ENCODE results near the gene ALDH1A2. TPM values are rescaled to one million over a fixed set of nuclear protein-coding genes. Genes with fewer than 3 reads are reported as not detected.

Gene ALDH1A2
- total and polyA plus RNA-seq, 5 donors: 14.7 to 71.0 (median 60.2) TPM

DNA sequence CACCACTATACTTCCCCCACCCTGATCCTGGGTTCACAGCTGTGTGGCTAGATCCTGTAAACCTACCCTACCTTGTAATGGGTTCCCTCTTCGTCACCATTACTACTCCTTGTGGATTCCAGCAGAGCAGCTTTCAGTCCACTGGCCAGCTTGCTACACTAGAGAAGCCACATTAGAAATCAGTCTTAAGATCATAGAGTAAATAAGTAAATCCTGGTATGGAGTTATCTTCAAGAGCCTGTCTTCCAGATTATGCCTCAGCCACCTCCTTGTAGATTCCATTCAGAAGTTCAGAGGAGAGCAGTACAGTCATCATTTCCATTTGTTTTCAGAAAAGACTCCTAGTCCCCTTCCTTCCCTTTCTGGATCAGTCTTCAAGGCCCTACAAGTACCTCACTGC lies 123.7 kb downstream of the ALDH1A2 start:
- ATAC-seq (no peak), DNase-seq (no peak)
- intact Hi-C loops (cut with DNase I): no loop called here
- H3K27me3 ChIP-seq (ENCODE audit: control insufficient read depth, insufficient read depth): no peaks in the 10 kb centered on the region
- no peaks in the 10 kb centered on the region for H3K4me1 ChIP-seq (ENCODE audit: control insufficient read depth, insufficient read depth, low read length)
- 98% methylated on average over 1 of the region's 1 CpG for WGBS
- no peaks in the 10 kb centered on the region for H3K9me3 ChIP-seq (ENCODE audit: control insufficient read depth, low read length)
- no peak overlapping the region for H3K4me3 ChIP-seq (ENCODE audit: low read length)
- no peak overlapping the region for H3K27ac ChIP-seq (ENCODE audit: low read length)

DNA sequence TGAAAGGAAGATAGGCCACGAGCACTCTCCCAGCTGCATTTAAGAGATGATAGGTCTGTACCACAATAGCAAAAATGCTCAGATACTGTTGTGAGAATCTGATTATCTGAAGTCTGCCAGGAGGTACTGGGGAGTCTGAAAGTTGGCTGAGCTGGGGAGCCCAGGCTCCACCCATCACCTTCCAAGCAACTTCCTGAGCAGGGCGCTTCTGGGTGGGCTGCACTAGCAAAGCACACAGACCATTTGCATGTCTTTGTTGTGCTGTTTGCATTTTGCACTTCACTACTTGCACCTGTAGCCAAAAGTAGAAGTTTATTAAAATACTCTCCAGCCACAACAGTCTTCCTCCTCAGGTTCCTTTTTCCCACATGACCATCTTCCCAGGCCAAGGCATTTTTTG lies 133.2 kb downstream of the ALDH1A2 start:
- no peaks in the 10 kb centered on the region for H3K27me3 ChIP-seq (ENCODE audit: control insufficient read depth, insufficient read depth)

DNA sequence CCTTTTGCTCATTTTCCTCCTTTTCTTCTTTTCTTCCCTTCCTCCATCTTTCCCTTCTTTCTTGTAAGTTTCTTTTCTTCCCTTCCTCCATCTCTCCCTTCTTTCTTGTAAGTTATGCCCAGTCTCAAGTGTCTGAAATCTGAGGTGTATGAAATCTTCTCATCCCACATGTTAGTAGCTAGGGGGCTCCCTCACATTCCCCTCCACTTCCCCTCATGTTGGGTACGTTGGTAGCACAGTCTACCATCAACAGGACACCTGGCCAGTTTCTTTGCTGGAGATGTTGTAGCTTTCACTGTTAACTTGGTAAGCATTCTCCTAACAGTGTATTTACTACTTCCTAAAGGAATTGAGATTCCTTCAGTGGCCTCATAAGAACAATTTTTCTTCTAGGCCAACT lies 133.9 kb downstream of the ALDH1A2 start:
- ATAC-seq: no peak
- H3K27me3 ChIP-seq (ENCODE audit: control insufficient read depth, insufficient read depth): no peaks in the 10 kb centered on the region
- H3K4me1 ChIP-seq (ENCODE audit: control insufficient read depth, insufficient read depth, low read length): no peaks in the 10 kb centered on the region
- H3K9me3 ChIP-seq (ENCODE audit: control insufficient read depth, low read length): no peaks in the 10 kb centered on the region
- intact Hi-C loops (cut with DNase I): no loop called here
- no peak overlapping the region for H3K4me3 ChIP-seq (ENCODE audit: low read length)
- H3K27ac ChIP-seq (ENCODE audit: low read length): no peak overlapping the region
- no peak for DNase-seq
- 67% methylated on average over 1 of the region's 1 CpG for WGBS

More for the DNA sequence above, 133.2 kb downstream of the ALDH1A2 start:
- no peak for ATAC-seq
- H3K4me3 ChIP-seq (ENCODE audit: low read length): no peak overlapping the region
- H3K9me3 ChIP-seq (ENCODE audit: control insufficient read depth, low read length): no peaks in the 10 kb centered on the region
- 93% methylated on average over 2 of the region's 2 CpGs for WGBS
- no peak overlapping the region for H3K27ac ChIP-seq (ENCODE audit: low read length)
- intact Hi-C loops (cut with DNase I): no loop called here
- no peak for DNase-seq
- H3K4me1 ChIP-seq (ENCODE audit: control insufficient read depth, insufficient read depth, low read length): no peaks in the 10 kb centered on the region

DNA sequence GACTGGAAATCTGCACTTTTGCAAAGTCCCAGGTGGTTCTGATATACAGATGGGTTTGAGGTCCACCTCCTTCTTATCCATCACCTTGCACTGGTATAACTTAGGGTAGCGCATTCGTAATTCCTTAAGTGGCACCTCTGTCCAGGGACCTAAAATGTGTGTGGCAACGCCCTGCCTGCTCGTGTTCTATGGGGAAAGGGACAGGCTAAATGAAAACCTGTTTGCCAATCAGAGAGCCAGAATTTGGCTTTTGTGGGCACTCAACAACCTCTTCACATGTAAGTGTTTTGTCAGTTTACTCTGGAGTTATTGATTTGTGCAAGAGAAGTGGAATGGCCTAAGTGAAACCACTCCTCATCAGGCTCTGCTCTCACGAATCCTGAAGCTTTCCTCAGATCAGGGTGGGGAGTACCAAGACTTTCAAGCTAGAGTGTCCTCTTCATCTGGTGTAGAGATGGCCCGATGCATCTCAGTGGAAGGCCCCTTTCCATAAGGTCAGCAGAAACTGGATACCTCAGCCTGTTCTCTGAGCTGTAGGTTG lies 138.3 kb downstream of the ALDH1A2 start:
- Histone ChIP-seq H3K27ac (ENCODE audit: low read length) (no peak overlapping the region), H3K4me3 (ENCODE audit: low read length) (no peak overlapping the region), H3K27me3 (ENCODE audit: control insufficient read depth, insufficient read depth) (no peaks in the 10 kb centered on the region), H3K4me1 (ENCODE audit: control insufficient read depth, insufficient read depth, low read length) (peaks cover 5% of the 10 kb centered on the region), H3K9me3 (ENCODE audit: control insufficient read depth, low read length) (no peaks in the 10 kb centered on the region)
- 94% methylated on average over 6 of the region's 6 CpGs for WGBS
- no peak for ATAC-seq
- DNase-seq: no peak
- intact Hi-C loops (cut with DNase I): loop anchor here in 1 of 4 donors (10.0 kb wide), 1 partner anchor 118 kb away; no protein-coding TSS in a partner anchor

DNA sequence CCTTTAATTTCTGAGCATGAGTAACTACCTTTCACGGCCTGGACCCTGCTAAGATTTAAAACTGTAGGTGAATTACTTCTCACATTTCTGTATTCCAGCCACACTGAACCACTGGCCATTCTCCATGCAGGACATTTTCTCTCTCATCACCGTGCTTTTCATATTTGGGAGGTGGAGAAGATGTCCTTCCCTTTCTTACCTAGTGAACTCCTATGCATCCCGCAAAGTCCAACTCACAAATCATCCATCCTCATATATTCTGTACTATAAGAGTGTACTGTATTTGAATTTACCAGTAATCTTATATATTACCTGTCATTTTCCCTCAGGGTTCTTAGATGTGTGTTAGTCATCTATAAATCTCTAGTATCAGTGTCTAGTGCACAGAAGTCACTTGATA lies 139.9 kb downstream of the ALDH1A2 start:
- H3K4me1 ChIP-seq (ENCODE audit: control insufficient read depth, insufficient read depth, low read length): peaks cover 5% of the 10 kb centered on the region
- no peak for ATAC-seq
- H3K4me3 ChIP-seq (ENCODE audit: low read length): no peak overlapping the region
- DNase-seq: no peak
- H3K9me3 ChIP-seq (ENCODE audit: control insufficient read depth, low read length): no peaks in the 10 kb centered on the region
- H3K27ac ChIP-seq (ENCODE audit: low read length): no peak overlapping the region
- intact Hi-C loops (cut with DNase I): loop anchor here in 1 of 4 donors (10.0 kb wide), 1 partner anchor 119 kb away; no protein-coding TSS in a partner anchor
- WGBS: 96% methylated on average over 3 of the region's 3 CpGs
- H3K27me3 ChIP-seq (ENCODE audit: control insufficient read depth, insufficient read depth): no peaks in the 10 kb centered on the region

DNA sequence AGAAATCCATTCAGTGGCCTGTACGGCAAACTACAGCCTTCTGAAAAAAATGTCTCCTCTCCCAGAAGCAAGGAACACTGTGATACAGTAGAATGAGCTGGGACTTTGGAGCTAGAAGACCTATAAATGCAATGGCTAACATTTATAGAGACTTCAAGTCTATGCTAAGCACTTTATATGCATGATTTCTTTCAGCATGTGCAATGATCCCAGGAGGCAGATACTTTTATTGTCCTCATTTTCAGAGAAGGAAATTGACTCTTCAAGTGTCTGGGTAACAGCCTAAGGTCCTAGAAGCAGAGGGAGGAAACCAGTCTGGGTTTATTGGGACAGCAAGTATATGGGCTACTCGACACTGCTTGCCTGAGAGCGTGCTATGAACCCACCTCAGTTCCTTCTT lies 140.9 kb downstream of the ALDH1A2 start:
- Histone ChIP-seq H3K27ac (ENCODE audit: low read length) (no peak overlapping the region), H3K4me3 (ENCODE audit: low read length) (no peak overlapping the region), H3K27me3 (ENCODE audit: control insufficient read depth, insufficient read depth) (no peaks in the 10 kb centered on the region), H3K9me3 (ENCODE audit: control insufficient read depth, low read length) (no peaks in the 10 kb centered on the region), H3K4me1 (ENCODE audit: control insufficient read depth, insufficient read depth, low read length) (peaks cover 10% of the 10 kb centered on the region)
- WGBS: 78% methylated on average over 3 of the region's 3 CpGs
- ATAC-seq (no peak), DNase-seq (no peak)
- intact Hi-C loops (cut with DNase I): loop anchor here in 1 of 4 donors (10.0 kb wide), 1 partner anchor 120 kb away; no protein-coding TSS in a partner anchor

DNA sequence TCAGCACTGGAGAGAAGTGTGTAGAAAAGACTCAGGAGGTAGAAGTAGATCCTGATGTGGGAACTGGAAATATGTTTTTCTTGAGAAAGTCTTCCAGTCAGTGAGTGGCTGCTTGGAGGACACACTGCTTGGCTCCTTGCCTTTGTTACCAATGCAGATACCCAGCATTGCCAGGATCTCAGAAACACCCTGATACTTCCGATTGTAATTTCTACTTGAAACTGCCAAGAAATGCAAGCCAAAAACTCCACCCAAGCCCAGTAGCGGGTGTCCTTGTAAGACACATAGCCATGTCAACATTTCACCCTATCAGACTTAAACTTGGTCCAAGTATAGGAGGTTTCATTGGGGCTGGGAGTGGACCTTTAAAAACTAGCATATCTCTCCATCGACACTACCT lies 141.8 kb downstream of the ALDH1A2 start:
- peak in 2 of 3 donors; percentile 60 to 69 for DNase-seq
- 23% methylated on average over 3 of the region's 3 CpGs for WGBS
- ATAC-seq: peak; percentile 71 to 77
- peaks cover 10% of the 10 kb centered on the region for H3K4me1 ChIP-seq (ENCODE audit: control insufficient read depth, insufficient read depth, low read length)
- intact Hi-C loops (cut with DNase I): loop anchor here in 1 of 4 donors (10.0 kb wide), 1 partner anchor 121 kb away; no protein-coding TSS in a partner anchor
- no peaks in the 10 kb centered on the region for H3K9me3 ChIP-seq (ENCODE audit: control insufficient read depth, low read length)
- H3K27ac ChIP-seq (ENCODE audit: low read length): peak overlapping the region; percentile 90
- H3K27me3 ChIP-seq (ENCODE audit: control insufficient read depth, insufficient read depth): no peaks in the 10 kb centered on the region
- H3K4me3 ChIP-seq (ENCODE audit: low read length): no peak overlapping the region

DNA sequence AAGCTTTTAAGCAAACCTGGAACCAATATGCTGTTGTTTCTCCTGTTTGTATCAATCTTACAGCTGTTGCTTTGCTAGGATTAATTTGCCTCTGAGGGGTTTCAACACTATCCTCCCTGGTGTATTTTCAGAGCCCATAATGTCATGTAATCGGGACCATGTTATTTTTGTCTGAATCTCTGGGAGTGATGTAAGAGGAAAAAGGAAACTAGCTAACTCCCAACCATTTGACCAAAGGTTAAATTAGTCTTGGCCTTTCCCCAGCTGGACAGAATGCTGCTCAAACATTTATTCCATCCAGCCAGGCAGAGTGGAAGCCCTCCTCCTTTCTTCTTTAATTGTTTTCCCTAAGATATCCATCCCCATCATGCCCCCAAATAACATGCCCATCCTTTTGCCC lies 142.2 kb downstream of the ALDH1A2 start:
- WGBS: 2% methylated on average over 1 of the region's 1 CpG

DNA sequence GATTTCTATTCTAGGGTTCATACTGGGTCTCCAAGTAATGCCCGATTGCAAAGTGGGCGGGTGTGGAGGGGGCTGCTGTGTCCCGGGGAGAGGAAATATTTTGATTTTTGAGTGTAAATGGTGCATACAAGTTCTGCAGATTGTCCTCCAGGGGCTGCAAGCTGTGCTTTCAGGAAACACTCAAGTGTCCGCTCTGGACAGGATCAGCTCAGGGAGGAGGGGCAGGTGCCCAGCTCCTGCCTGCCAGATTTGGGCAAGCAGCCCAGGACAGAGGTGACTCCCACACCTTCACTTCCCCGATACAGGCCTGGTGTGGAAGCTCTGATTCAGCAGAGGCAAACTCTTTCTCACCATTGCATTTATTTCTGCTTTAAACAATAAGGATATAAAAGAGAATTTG lies 142.7 kb downstream of the ALDH1A2 start:
- WGBS: 16% methylated on average over 5 of the region's 5 CpGs
- H3K4me3 ChIP-seq (ENCODE audit: low read length): no peak overlapping the region
- H3K4me1 ChIP-seq (ENCODE audit: control insufficient read depth, insufficient read depth, low read length): peaks cover 10% of the 10 kb centered on the region
- ATAC-seq (peak; percentile 82 to 84), DNase-seq (peak; percentile 69 to 89 (median 86))
- no peak overlapping the region for H3K27ac ChIP-seq (ENCODE audit: low read length)
- no peaks in the 10 kb centered on the region for H3K9me3 ChIP-seq (ENCODE audit: control insufficient read depth, low read length)
- no peaks in the 10 kb centered on the region for H3K27me3 ChIP-seq (ENCODE audit: control insufficient read depth, insufficient read depth)
- intact Hi-C loops (cut with DNase I): loop anchor here in 1 of 4 donors (10.0 kb wide), 1 partner anchor 122 kb away; no protein-coding TSS in a partner anchor

More for the DNA sequence above, 142.2 kb downstream of the ALDH1A2 start:
- Histone ChIP-seq H3K27ac (ENCODE audit: low read length) (peak overlapping the region; percentile 90), H3K9me3 (ENCODE audit: control insufficient read depth, low read length) (no peaks in the 10 kb centered on the region), H3K4me3 (ENCODE audit: low read length) (no peak overlapping the region), H3K27me3 (ENCODE audit: control insufficient read depth, insufficient read depth) (no peaks in the 10 kb centered on the region), H3K4me1 (ENCODE audit: control insufficient read depth, insufficient read depth, low read length) (peaks cover 10% of the 10 kb centered on the region)
- intact Hi-C loops (cut with DNase I): loop anchor here in 1 of 4 donors (10.0 kb wide), 1 partner anchor 121 kb away; no protein-coding TSS in a partner anchor
- ATAC-seq (peak; percentile 91 to 92), DNase-seq (no peak)

DNA sequence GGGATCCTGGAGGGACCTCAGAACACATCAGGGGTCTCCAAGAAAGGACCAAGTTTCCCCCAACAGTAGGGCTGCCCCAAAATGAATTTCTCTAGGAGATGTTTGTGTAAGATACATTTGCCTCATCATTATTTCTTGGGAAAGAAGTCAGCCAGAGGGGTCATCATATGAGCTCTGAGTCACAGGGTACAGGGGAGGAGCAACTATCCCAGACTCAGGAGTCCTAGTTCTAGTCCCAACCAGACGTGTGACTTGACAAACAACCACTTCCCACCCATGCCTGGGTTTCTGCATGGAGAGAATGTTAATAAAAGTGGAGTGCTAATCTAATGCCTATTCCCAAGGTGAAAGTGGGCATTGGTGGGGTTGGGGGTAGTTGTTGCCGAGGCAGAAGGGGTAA lies 144.1 kb downstream of the ALDH1A2 start:
- WGBS: 80% methylated on average over 2 of the region's 2 CpGs
- H3K27me3 ChIP-seq (ENCODE audit: control insufficient read depth, insufficient read depth): no peaks in the 10 kb centered on the region
- no peak overlapping the region for H3K4me3 ChIP-seq (ENCODE audit: low read length)
- ATAC-seq (no peak), DNase-seq (no peak)
- intact Hi-C loops (cut with DNase I): loop anchor here in 1 of 4 donors (10.0 kb wide), 1 partner anchor 123 kb away; no protein-coding TSS in a partner anchor
- H3K9me3 ChIP-seq (ENCODE audit: control insufficient read depth, low read length): no peaks in the 10 kb centered on the region
- H3K27ac ChIP-seq (ENCODE audit: low read length): no peak overlapping the region
- peaks cover 14% of the 10 kb centered on the region for H3K4me1 ChIP-seq (ENCODE audit: control insufficient read depth, insufficient read depth, low read length)

DNA sequence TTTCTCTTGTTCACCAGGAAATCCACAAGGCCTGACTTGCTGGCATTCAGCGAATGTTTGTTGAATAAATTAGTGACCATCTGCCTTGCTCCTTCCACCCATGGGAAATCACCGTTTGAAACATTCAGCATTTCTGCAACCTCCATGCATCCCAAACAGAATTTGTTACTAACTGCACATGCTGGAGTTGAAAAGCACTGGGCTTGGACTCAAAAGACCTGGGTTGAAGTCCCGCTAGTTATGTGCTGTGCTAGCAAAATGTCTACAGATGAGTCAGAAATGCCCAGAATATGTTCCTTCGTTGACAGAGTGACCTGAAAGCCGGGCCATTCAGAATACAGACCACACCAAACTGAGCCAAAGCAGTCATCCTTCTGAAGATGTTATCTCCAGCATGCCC lies 144.6 kb downstream of the ALDH1A2 start:
- DNase-seq (no peak), ATAC-seq (no peak)
- peaks cover 17% of the 10 kb centered on the region for H3K4me1 ChIP-seq (ENCODE audit: control insufficient read depth, insufficient read depth, low read length)
- H3K27ac ChIP-seq (ENCODE audit: low read length): no peak overlapping the region
- no peaks in the 10 kb centered on the region for H3K27me3 ChIP-seq (ENCODE audit: control insufficient read depth, insufficient read depth)
- no peaks in the 10 kb centered on the region for H3K9me3 ChIP-seq (ENCODE audit: control insufficient read depth, low read length)
- 57% methylated on average over 5 of the region's 5 CpGs for WGBS
- intact Hi-C loops (cut with DNase I): loop anchor here in 1 of 4 donors (10.0 kb wide), 1 partner anchor 124 kb away; no protein-coding TSS in a partner anchor
- H3K4me3 ChIP-seq (ENCODE audit: low read length): no peak overlapping the region

Measured in right cardiac atrium (tissue), 5 donors.